HepG2 (cell line): ENCODE measurements around the gene LAPTM4A. TPM values are rescaled to one million over a fixed set of nuclear protein-coding genes. Genes with fewer than 3 reads are reported as not detected.

Experiments used
- FOXP4 ChIP-seq: sonication (generic); formaldehyde crosslinking; IDR thresholded peaks from 2 replicates; pipeline ENCODE4 v1.4.0; 2020; ENCODE audit warnings: missing genetic modification reagents
- HNF1A ChIP-seq, 2 experiments: sonication (generic) in 1 of 2; formaldehyde crosslinking in 1 of 2; IDR thresholded peaks; 2 replicates each; pipeline versions ENCODE4 v1.4.0 to v1.6.1; 2016 to 2020; ENCODE audit warnings: borderline replicate concordance in 1 of 2, low read depth in 1 of 2, mild to moderate bottlenecking in 1 of 2, missing genetic modification reagents in 1 of 2
- MEIS1 ChIP-seq: sonication (generic); formaldehyde crosslinking; IDR thresholded peaks from 2 replicates; pipeline ENCODE4 v1.9.0; 2021; ENCODE audit warnings: mild to moderate bottlenecking, missing genetic modification reagents, moderate library complexity, borderline replicate concordance
- MIER3 ChIP-seq: IDR thresholded peaks from 2 replicates; pipeline ENCODE4 v1.6.1; 2016; ENCODE audit warnings: missing compliant biosample characterization, borderline replicate concordance
- PAX8 ChIP-seq: sonication (generic); formaldehyde crosslinking; IDR thresholded peaks from 2 replicates; pipeline ENCODE4 v1.8.0; 2022; ENCODE audit warnings: mild to moderate bottlenecking, missing genetic modification reagents, borderline replicate concordance
- RFX1 ChIP-seq: fragments of 450-650 bp; IDR thresholded peaks from 2 replicates; pipeline ENCODE4 v1.6.1; 2017
- RFX5 ChIP-seq: IDR thresholded peaks from 2 replicates; pipeline ENCODE4 v1.6.1; 2011; ENCODE audit warnings: low read depth, low read length, improper control_type of control experiment
- SCMH1 ChIP-seq: sonication (generic); formaldehyde crosslinking; IDR thresholded peaks from 2 replicates; pipeline ENCODE4 v1.9.0; 2021; ENCODE audit warnings: missing genetic modification reagents, mild to moderate bottlenecking, borderline replicate concordance
- THAP11 ChIP-seq: IDR thresholded peaks from 2 replicates; pipeline ENCODE4 v1.6.1; 2016; ENCODE audit warnings: missing biosample characterization, missing genetic modification reagents
- ZBTB34 ChIP-seq: sonication (generic); formaldehyde crosslinking; IDR thresholded peaks from 2 replicates; pipeline ENCODE4 v1.8.0; 2022; ENCODE audit warnings: mild to moderate bottlenecking, missing genetic modification reagents
- ZFY ChIP-seq: sonication (generic); formaldehyde crosslinking; IDR thresholded peaks from 2 replicates; pipeline ENCODE4 v1.4.0; 2020; ENCODE audit warnings: missing genetic modification reagents
- ZNF225 ChIP-seq: sonication (generic); formaldehyde crosslinking; IDR thresholded peaks from 2 replicates; pipeline ENCODE4 v1.4.0; 2020; ENCODE audit warnings: mild to moderate bottlenecking, missing genetic modification reagents
- ZNF713 ChIP-seq: sonication (generic); formaldehyde crosslinking; IDR thresholded peaks from 2 replicates; pipeline ENCODE4 v1.4.0; 2020; ENCODE audit warnings: mild to moderate bottlenecking, missing genetic modification reagents
- polyA plus RNA-seq, 8 experiments: library from polyadenylated mRNA; depleted of rRNA in 3 of 8; stranded (reverse) in 7 of 8; unstranded in 1 of 8; fragments of >200 nt; fragmentation: Illumina TruSeq in 4 of 8; extraction: Trizol in 4 of 8; gene quantifications; 2 replicates each; pipeline versions ENCODE4 v1.2.1 to v1.2.3, GENCODE V29; 2011 to 2016; ENCODE audit warnings: low read depth in 4 of 8, missing spikeins in 1 of 8, mixed read lengths in 1 of 8; ENCODE audit not compliant: insufficient read depth in 1 of 8
- total RNA-seq, 5 experiments: library from RNA; depleted of rRNA; stranded (reverse); fragments of >200 nt; fragmentation: Illumina TruSeq; extraction: Trizol; gene quantifications; 2 replicates each; pipeline ENCODE4 v1.2.3, GENCODE V29; 2016; ENCODE audit warnings: low read depth in 1 of 5

LAPTM4A gene
- total and polyA plus RNA-seq, 2 of the 13 experiments (the other 11 are each of a cell fraction or from before 2014, with no cell fraction given): 116 to 558 TPM

GRCh38 chr2:20093263-20094141, 42.1 kb upstream of the LAPTM4A start (continued):
- TF ChIP-seq ZNF713 (CRISPR knock-in tag) (no peak), ZFY (CRISPR knock-in tag) (peak; percentile 45; the same call in 1 of the 2 replicates), MIER3 (CRISPR knock-in tag) (peak; percentile 49; the same call in 1 of the 2 replicates), RFX5 (peak; percentile 58), THAP11 (CRISPR knock-in tag) (peak; percentile 54; the same call in 1 of the 2 replicates), MEIS1 (CRISPR knock-in tag) (peak; percentile 63; the same call in 1 of the 2 replicates), ZNF225 (no peak), ZBTB34 (CRISPR knock-in tag) (peak; percentile 44; the same call in 1 of the 2 replicates), SCMH1 (no peak), PAX8 (CRISPR knock-in tag) (peak; percentile 79; the same call in 1 of the 2 replicates), RFX1 (no peak), HNF1A (IDR thresholded peaks at IDR 0.05; ENCODE audit: low read depth) (no peak), HNF1A (CRISPR knock-in tag; IDR thresholded peaks at IDR 0.05; ENCODE audit: borderline replicate concordance) (peak; percentile 72; the same call in 1 of the 2 replicates), FOXP4 (CRISPR knock-in tag) (peak; percentile 66)
